ENCODE data around the gene ASS1.

GRCh38 chr9:130526193-130526853, 81.6 kb downstream of the ASS1 start:
- TF ChIP-seq, protein P1, sequence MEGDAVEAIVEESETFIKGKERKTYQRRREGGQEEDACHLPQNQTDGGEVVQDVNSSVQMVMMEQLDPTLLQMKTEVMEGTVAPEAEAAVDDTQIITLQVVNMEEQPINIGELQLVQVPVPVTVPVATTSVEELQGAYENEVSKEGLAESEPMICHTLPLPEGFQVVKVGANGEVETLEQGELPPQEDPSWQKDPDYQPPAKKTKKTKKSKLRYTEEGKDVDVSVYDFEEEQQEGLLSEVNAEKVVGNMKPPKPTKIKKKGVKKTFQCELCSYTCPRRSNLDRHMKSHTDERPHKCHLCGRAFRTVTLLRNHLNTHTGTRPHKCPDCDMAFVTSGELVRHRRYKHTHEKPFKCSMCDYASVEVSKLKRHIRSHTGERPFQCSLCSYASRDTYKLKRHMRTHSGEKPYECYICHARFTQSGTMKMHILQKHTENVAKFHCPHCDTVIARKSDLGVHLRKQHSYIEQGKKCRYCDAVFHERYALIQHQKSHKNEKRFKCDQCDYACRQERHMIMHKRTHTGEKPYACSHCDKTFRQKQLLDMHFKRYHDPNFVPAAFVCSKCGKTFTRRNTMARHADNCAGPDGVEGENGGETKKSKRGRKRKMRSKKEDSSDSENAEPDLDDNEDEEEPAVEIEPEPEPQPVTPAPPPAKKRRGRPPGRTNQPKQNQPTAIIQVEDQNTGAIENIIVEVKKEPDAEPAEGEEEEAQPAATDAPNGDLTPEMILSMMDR (IDR thresholded peaks at IDR 0.05; ENCODE audit: low read length): no peak
- TF ChIP-seq EZH2 (optimal IDR thresholded peaks at IDR 0.05; ENCODE audit: low read depth, low read length): no peak

All from MM.1S (cell line).